GM18508 (cell line): Measurements from ENCODE around the gene SLC2A11.

Experiments used
- ATAC-seq: cut with Tn5 transposase; IDR thresholded peaks from one replicate; pipeline ENCODE4 v1.9.1; 2021; ENCODE audit warnings: moderate number of reproducible peaks; ENCODE audit not compliant: insufficient read depth, unreplicated experiment

SLC2A11 gene, protein sequence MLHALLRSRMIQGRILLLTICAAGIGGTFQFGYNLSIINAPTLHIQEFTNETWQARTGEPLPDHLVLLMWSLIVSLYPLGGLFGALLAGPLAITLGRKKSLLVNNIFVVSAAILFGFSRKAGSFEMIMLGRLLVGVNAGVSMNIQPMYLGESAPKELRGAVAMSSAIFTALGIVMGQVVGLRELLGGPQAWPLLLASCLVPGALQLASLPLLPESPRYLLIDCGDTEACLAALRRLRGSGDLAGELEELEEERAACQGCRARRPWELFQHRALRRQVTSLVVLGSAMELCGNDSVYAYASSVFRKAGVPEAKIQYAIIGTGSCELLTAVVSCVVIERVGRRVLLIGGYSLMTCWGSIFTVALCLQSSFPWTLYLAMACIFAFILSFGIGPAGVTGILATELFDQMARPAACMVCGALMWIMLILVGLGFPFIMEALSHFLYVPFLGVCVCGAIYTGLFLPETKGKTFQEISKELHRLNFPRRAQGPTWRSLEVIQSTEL

DNA sequence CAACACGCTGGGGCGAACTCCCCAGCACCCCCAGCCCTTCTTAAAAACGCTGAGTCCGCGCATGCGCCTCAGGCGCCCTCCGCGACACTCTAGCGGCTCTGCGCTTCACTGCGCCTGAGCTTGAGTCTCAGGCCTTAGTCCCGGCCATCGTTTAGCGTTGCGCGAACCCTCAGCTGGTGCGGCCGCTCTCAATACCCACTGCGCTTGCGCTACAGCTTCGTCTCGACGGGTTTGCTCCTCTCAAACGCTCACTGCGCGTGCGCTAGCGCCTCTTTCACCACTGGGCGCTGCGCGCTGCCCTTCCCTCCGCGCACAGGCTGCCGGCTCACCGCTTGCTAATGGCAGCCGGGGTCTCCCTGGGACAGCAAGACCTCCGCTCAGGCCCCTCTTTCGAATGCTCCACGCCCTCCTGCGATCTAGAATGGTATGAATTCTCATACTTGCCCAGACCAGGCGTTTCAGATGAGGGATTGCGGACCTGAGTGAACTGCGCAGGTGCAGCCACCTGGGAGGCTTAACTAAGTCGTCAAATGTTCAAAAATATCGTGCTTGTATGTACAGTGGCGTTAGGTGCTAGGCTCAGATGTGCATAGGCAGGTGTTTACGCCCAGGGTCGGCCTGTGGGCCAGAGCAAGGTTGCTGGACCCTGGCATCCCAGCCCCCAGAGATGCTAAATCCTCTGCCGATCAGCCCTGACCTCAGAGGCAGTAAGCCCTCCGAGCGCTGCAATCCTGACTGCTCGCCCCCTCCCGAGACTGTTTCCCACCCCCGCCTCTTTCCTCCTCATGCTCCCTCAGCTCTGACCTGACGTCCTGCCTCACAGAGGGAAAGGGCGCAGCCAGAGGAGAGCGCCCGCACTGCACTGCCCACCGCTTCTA lies at the start of gene SLC2A11:
TSS of gene SLC2A11 (plus strand) at position 270 of the 878 bp plus-strand sequence. CDS start at position 395, 125 bp downstream.
- peak; percentile 67 for ATAC-seq

DNA sequence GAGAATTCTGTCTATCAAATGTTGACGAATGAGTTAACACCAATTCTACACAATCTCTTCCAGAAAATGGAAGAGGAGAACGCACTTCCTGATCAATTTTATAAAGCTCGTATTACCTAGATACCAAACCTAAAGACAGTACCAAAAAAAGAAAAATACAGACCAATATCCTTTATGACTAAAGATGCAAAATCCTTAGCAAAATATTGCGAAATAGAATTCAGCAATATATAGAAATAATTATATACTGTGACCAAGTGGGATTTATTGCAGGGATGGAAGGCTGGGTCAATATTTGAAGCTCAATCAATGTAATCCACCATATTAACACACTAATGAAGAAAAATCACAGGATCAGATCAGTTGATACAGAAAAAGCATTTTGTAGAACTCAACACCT lies 45.3 kb upstream of the SLC2A11 start:
- no peak for ATAC-seq

DNA sequence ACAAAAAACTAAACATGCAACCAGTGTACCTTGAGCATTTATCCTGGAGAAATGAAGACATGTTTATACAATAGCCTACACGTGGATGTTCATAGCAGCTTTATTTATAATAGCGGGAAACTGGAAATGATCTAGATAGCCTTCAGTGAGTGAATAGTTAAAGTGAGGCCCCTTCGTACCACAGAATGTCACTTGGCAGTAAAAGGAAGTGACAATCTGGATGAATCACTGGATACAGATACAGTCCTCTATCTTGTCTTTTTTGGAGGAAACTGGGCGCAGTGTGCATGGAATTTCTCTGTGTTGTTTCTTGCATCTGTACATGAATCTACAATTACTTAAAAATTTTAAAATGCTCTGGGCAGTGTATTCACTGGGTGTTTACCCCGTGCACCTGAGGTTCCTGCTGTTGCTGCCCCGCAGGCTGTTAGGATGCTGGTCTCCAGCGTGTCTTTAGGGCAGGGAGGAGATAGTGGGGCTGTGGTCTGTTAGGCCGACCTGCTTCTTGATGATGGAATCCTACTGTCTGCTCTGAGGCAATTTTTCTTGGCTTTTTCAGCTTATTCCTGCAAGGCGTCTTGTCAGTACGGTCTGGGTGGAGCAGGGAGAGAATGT lies 42.0 kb upstream of the SLC2A11 start:
- no peak for ATAC-seq

DNA sequence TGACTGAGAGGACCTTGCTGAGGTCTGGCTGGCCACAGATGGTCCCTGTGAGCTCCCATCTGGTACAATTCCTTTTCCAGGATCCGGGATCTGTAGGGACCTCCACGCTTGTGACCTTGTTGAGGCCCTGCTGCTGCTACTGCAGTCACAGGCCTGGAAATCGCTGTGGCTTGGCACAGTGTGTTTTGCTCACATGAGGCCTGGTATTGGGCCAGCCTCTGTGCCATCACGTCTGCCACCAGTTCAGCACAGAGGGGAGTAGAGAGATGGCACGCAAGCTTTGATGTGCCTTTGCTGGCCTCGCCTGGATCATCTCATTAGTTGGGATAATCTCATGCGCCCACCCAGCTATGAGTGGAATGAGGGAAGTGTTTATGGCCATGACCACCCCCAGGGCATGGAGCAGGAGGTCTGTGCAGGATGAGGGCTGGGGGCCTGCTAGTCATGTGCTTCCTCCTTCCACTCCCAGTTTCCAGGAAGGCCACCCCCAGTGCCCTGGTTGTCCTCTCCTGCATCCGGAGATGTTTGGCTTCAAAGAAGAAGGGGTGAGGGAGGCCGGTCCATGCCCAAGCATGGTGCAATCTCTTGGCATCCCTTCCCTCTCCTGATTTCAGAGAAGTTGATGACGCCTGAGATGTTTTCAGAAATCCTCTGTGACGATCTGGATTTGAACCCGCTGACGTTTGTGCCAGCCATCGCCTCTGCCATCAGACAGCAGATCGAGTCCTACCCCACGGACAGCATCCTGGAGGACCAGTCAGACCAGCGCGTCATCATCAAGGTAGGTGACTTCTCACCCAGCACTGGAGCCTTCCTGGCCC lies 41.3 kb upstream of the SLC2A11 start:
- no peak for ATAC-seq

DNA sequence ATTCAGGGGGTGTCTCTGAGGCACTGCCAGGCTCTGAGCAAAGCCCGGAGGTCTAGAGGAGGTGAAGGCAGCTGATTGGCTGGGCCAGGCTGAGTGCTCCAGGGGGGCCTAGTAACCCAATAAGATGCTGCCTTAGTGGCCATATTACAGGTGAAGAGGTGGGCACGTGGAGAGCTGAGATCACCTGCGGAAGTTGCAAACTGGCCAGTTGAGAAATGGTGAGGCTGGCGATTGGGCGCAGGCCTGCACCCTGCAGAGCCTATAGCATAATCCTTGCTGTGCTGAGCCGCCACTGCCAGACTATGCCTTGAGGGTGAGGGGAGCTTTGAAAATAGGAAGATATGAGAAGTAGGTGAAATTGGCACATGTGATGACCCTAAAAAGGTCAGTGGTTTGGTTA lies 40.5 kb upstream of the SLC2A11 start:
- ATAC-seq = no peak

DNA sequence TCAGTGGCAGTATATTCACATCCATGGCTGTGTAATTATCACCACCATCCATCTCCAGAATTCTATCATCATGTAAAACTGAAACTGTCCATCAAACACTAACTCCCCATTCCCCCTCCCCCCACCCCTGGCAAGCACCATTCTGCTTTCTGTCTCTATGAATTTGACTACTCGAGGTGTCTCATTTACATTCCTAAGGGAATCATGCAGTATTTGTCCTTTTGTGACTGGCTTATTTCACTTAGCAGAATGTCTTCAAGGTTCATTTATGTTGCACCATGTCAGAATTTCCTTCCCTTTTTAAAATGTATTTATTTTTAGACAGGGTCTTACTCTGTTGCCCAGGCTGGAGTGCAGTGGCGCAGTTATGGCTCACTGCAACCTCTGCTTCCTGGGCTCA lies 39.1 kb upstream of the SLC2A11 start:
- no peak for ATAC-seq

DNA sequence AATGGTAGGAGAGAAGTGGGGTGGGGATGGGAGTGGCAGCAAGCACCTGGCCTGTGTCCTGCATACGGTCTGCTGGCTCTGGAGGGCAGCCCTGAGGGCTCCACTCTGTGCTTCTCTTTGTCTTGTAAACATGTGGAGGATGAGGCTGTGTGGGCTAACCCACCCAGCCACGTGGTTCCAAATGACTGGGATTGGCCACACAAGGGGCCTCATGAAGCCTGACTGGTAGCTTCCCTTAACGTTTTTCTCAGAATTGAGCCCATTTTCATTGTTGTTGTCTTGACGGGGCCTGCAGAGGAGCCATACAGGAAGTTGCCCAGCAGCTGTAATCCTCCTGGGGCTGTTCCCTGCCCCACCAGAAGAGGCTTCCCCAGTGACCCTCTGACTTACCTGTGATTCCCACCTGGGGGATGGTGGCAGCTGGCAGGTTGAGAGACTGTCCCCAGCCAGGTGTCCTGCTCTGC lies 36.9 kb upstream of the SLC2A11 start:
- no peak for ATAC-seq

DNA sequence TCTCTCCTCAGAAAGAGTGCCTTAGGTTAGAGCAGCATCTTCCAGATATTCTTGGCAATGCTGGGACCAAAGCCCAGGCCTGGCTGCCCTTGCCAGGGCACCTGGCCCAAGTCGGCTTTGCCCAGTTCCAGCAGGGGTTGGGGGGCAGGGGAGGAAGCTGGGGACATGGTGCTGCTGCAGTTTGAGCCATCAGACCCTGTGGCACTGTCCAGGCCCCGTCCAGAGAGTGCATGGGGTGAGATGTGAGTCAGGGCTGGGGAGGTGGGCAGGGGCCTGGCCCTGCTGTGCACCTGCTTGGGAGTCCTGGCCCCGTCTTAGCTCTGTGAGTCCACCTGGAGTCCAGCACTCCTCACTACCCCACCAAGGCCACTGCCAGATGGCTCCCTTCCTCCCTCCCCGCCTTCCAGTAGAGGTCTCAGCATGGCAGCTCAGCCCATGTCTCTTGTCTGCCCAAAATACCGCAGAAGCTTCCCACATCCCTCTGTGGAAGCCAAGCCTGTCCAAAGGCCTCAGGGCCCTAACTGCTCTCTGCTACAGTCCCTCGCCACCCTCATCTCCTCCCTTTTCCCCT lies 35.5 kb upstream of the SLC2A11 start:
- ATAC-seq = no peak

DNA sequence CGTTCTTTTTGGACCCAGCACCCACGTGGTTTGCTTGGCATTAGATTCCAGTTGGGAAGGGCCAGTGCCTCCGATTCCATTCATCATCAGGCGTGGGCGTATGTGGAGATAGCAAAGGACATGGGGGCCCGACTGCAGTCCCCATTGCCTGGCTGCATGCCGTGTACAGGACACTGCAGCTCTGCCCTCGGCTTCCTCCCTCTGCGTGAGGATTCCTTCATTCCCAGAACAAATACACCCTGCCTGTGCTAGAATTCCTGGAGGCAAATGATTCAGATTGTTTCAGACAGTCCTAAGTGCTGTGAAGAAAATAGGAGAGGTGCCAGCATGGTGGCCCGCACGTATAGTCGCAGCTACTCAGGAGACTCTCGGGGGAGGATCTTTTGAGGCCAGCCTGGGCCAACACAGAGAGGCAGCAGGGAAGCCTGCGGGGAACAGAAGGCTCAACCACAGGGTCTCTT lies 34.3 kb upstream of the SLC2A11 start:
- ATAC-seq = no peak

DNA sequence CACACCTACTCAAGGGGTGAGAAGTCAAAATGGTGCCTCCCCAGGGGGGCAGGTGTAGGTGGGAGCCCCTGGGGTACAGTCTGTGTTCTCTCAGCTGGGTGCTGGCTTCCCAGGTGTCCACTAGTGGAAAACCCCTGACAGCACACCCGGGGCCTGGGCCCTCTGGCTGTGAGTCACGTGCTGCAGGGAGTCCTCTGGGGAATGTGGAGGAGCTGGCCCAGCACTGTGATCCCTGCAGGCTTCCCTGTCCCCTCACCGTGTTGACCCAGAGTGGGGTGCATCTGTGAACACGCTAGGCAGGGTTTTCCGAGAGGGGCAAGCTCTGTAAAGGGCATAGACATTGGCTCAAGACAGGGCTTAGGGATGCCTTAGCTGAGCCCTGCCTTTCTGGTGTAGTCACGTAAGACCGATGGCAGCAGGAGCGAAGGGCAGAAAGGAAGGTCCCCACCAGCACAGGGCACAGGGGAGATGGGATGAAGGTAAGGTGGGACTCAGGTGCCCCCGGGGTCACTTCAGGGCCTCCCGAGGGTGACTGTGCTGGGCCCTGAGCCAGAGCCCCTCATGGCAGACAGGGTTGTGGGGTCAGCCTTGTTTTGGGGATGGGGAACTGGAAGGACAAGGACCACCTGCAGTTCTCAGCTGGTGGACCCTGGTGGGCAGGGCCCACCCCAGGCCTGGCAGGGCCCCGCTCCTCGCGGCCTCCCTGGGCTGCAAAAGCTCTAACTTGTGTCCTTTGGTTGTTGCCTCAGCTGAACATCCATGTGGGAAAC lies 33.0 kb upstream of the SLC2A11 start:
- ATAC-seq = no peak

DNA sequence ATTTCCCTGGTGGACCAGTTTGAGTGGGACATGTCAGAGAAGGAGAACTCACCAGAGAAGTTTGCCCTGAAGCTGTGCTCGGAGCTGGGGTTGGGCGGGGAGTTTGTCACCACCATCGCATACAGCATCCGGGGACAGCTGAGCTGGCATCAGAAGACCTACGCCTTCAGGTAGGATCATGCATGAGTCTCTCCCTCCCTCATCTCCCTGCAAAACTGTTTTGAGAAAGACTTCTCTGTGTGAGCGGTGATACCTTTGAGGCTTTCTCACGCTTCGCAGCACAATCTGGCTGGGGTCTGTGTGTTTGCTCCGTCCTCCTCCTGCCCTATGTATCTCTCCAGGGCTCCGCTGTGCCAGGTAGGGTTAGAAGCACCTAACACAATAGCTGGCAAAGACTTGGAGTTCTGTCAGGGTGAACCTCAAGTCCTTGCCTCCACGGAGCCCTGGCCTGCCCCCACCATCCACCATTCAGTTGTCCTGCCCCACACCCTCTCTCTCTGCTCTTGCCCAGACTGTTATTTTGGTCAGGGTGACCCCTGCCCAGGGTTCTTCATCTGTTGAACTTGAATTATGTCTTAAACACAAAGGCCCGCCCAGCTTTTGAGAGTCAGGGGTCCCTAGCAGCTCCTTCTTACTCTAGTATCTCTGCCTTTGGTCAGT lies 32.3 kb upstream of the SLC2A11 start:
- no peak for ATAC-seq

DNA sequence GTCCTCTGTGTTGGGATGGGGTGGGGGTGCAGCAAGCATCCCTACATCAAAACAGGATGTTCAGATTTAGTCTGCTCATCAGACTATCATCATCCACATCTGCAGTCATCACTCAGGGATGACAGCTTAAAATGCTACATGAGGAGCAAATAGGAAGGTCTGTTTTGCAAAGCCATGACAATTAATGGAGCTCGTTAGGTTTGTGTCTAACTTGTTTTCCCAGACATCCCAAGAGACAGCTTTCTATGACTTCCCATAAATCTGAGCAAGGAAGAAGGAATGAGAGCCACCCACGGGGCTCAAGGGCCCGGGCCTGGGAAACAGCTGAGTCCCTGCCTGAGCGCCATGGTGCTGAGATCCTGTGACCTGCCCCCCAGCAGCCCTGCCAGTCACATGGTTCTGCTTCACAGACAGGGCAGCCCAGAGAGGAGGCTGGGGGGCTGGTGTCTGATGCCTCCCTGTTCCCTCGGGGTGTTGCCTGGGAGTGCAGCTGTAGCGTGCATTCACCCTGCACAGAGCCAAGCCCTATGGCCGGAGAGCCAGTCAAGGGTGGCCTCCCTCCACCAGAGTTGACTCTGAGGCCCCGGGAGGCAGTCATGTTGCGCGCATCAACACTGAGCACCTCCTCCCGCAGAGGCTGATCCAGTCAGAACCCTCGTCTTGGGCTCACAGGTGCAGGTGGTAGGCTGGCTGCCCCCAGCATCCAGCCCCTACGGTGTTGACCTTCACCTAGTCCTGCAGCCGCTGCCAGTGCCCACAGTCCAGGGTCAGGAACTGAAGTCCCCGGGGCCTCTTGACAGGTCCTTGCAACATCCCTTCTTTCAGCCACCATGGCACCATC lies 30.9 kb upstream of the SLC2A11 start:
- no peak for ATAC-seq

DNA sequence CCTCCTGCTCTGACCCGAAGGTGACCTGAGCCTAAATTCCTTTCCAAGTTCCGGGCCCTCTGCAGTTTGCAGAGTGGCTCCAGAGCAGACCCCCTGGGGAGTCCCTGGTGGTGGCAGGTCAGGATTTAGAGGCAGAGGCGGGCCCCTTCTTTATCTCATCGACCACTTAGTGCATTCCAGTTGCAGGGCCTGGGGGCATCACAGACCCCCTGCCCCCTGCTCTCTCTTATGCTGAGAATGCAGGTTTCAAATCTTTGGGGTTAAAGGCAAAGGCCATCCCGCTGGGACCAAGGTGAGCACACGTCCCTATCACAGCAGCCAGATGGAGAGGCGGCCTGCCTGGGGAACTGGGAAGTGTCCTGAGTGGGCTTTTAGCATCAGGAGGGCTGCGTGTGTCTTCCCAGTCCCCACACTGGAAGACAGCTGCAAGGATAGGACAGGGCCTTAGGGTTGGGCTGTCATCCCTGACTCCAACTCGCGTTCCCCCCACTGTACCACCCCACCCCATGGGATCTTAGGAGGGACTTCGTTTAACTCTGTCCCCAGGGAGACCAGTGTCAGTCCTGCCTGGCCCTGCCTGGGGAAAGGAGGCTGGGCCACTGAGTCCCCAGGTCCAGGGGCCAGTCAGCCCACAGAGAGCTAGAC lies 30.2 kb upstream of the SLC2A11 start:
- no peak for ATAC-seq

DNA sequence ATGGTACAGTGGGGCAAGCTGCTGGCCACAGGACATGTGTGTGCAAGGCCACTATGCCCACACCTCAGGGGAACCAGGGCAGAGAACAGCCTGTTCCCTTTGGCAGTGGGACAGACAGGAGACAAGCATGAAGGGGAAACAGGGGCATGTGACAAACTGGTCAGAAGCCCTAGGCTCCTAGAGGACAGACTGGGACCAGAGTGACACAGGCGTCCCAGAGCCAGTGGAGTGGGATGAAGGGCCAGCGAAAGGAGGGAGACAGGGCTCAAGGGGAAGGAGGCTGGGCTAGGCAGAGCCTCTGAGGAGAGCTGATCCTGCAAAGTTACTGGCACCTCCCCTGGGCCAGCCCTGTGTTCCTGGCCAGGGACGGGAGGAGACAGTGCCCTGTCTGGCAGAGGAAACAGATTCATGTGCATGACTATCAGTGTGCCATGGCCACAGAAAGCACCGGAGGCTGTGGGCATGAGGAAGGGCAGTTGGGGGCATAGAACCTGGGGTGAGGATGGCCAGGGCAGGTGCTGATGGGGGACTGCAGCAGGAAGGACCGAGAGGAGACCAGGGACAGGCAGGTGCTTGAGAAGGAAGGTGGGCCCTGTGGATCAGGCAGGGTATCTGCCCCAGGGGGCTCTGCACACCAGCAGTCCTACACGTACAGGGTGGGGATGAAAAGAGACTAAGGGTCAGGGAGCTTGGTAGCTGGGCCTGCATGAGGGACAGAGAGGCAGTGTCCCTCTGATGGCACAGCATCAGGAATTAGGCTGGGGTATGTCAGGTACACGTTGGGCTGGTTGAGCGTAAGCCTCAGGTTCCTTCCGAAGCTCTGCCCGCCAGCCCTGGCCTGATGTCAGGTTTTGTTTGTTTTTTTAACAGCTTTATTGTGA lies 28.6 kb upstream of the SLC2A11 start:
- ATAC-seq = no peak

DNA sequence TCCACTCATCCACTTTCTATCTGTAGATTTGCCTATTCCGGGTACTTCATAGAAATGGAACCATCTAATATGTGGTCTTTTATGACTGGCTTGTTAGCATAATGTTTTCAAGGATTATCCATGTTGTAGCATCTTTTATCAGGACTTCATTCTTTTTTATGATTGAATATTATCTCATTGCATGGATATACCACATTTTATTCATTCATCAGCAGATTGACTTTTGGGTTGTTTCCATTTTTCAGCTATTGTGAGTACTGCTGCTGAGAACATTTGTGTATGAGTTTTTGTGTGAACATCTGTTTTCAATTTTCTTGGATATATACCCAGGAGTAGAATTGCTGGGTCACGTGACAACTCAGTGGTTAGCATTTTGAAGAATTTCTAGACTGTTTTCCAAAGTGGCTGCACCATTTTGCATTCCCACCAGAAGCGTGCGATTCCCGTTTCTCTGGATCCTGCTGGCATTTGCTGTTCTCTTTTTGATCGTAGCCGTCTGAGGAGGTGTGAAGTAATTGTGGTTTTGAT lies 27.8 kb upstream of the SLC2A11 start:
- no peak for ATAC-seq

DNA sequence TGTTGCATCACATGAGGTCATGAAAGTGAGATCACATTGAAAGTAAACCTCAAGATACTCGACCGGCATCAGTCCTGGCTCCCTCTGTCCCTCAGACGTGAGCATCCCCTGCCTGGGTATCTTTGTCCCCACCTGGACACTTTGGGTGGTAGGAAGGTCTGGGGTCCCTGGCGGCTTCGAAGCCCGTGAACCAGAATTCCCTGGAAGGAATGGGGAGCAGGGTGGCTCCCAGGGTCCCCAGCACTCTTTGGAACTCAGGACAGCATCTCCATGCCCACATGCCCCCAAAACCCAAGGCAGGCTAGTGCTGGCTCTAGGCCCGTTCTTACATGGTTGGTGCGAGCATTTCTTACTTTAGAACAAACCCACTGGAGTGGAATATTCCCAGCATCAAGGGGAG lies 26.4 kb upstream of the SLC2A11 start:
- no peak for ATAC-seq
